BE2C (cell line): ENCODE measurements around the gene ZNF821.
"Not testable (repeated sequence)": the region's sequence is repeated elsewhere in the genome, so short reads cannot be mapped to it uniquely, and the experiment has no call there.

Source experiments
- DNase-seq: peaks from one replicate; pipeline ENCODE4 v3.0.0-alpha.2; 2020
- H3K27me3 ChIP-seq: fragments of 250-450 bp; sonication (Bioruptor Pico); 2 replicates; pipeline ENCODE4 v1.5.1; 2020; ENCODE audit warnings: mild to moderate bottlenecking
- H3K36me3 ChIP-seq: fragments of 250-450 bp; sonication (Bioruptor Pico); 2 replicates; pipeline ENCODE4 v1.5.1; 2020; ENCODE audit warnings: mild to moderate bottlenecking
- H3K4me1 ChIP-seq: fragments of 250-450 bp; sonication (Bioruptor Pico); 2 replicates; pipeline ENCODE4 v1.5.1; 2020
- H3K4me3 ChIP-seq: 2 replicates; pipeline ENCODE4 v1.5.1; 2011; ENCODE audit warnings: low read depth, low read length
- H3K9me3 ChIP-seq: fragments of 250-450 bp; sonication (Bioruptor Pico); 2 replicates; pipeline ENCODE4 v1.5.1; 2020
- CTCF ChIP-seq: IDR thresholded peaks from 2 replicates; pipeline ENCODE4 v1.5.1; 2012; ENCODE audit warnings: mild to moderate bottlenecking, low read depth, low read length

ZNF821 gene

GRCh38 chr16:71837150-71837549 is 46.8 kb downstream of the ZNF821 start:
- no peaks in the 10 kb centered on the region; the same call in 1 of the 2 replicates for H3K4me1 ChIP-seq
- no peak for DNase-seq
- H3K4me3 ChIP-seq: no peak overlapping the region
- H3K36me3 ChIP-seq: no peaks in the 10 kb centered on the region
- no peaks in the 10 kb centered on the region for H3K9me3 ChIP-seq
- TF ChIP-seq CTCF: no peak
- no peaks in the 10 kb centered on the region; the same call in 1 of the 2 replicates for H3K27me3 ChIP-seq

DNA sequence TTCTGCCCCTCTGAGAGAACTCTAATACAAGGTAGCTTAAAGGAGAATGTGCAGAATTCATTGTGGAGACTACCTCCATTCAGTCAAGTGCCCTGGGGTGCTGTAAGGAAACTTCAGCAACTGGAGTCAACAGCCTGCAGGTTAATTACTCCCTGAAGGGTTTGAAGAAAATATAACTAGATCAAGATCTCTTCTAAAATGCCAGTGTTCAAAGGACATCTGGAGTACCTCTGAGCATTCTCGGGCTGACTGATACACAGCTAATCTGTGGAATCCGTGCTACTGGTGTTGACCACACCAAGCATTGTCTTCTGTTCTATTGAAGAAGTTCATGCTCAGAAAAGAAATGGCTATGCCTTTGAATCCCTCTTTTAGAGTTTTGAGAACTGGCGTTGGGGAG is 49.7 kb downstream of the ZNF821 start:
- H3K36me3 ChIP-seq: no peaks in the 10 kb centered on the region
- no peak for TF ChIP-seq CTCF
- H3K27me3 ChIP-seq: no peaks in the 10 kb centered on the region
- DNase-seq: no peak
- H3K9me3 ChIP-seq: no peaks in the 10 kb centered on the region
- H3K4me1 ChIP-seq: no peaks in the 10 kb centered on the region
- H3K4me3 ChIP-seq: no peak overlapping the region

GRCh38 chr16:71832112-71832511 is 51.9 kb downstream of the ZNF821 start:
- not testable (repeated sequence) for H3K4me3 ChIP-seq, H3K36me3 ChIP-seq, H3K27me3 ChIP-seq, H3K4me1 ChIP-seq, H3K9me3 ChIP-seq, DNase-seq

DNA sequence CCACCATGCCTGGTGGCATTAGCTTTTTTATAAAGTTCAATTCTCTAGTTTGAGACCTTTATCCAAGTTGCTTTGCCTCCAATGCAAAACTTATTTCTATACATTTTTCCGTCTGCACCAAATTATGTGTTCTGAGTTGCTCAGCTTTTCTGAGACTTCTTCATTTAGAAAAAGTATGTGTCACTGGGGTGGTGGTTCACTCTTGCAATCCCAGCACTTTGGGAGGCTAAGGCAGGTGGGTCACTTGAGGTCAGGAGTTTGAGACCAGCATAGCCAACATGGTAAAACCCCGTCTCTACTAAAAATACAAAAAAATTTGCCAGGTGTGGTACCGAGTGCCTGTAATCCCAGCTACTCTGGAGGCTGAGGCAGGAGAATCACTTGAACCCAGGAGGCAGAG is 52.3 kb downstream of the ZNF821 start:
- not testable (repeated sequence) for H3K9me3 ChIP-seq, H3K36me3 ChIP-seq, DNase-seq, H3K4me3 ChIP-seq, H3K27me3 ChIP-seq, H3K4me1 ChIP-seq

GRCh38 chr16:71830359-71830758 is 53.6 kb downstream of the ZNF821 start:
- Histone ChIP-seq H3K4me3 (no peak overlapping the region), H3K4me1 (no peaks in the 10 kb centered on the region), H3K36me3 (no peaks in the 10 kb centered on the region), H3K27me3 (no peaks in the 10 kb centered on the region), H3K9me3 (no peaks in the 10 kb centered on the region)
- no peak for TF ChIP-seq CTCF
- DNase-seq: no peak

DNA sequence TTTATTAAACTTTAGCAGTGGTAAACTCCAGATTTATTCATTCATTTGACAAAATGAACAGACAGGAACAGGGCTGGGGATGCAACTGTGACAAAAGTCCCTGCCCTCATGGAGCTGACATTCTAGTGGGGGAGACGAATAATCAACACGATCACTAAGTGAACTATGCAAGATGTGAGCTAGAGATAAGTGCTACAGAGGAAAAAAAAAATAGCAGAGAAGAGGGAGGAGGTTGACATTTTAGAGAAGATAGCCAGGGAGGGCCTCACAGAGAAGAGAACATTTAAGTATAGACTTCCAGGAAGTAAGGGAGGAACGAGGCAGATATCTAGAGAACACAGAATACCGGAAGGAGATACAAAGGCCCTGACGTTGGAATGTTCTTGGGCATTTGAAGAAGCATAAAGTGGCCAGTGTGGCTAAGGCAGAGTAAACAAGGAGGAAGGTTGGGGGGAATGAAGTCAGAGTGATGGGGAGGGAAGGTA is 57.4 kb downstream of the ZNF821 start:
- H3K4me1 ChIP-seq: no peaks in the 10 kb centered on the region
- TF ChIP-seq CTCF: no peak
- no peak overlapping the region for H3K4me3 ChIP-seq
- no peaks in the 10 kb centered on the region for H3K27me3 ChIP-seq
- H3K36me3 ChIP-seq: no peaks in the 10 kb centered on the region
- H3K9me3 ChIP-seq: no peaks in the 10 kb centered on the region
- no peak for DNase-seq

DNA sequence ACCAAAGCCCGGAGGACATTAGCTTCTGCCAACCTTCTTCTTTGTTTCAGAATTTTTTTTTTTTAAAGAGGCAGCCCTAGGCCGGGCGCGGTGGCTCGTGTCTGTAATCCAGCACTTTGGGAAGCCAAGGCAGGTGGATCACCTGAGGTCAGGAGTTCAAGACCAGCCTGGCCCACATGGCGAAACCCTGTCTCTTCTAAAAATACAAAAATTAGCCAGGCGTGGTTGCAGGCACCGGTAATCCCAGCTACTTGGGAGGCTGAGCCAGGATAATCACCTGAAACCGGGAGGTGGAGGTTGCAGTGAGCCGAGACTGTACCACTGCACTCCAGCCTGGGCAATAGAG is 66.9 kb downstream of the ZNF821 start:
- not testable (repeated sequence) for H3K9me3 ChIP-seq, H3K36me3 ChIP-seq, H3K4me1 ChIP-seq, H3K4me3 ChIP-seq, DNase-seq, H3K27me3 ChIP-seq

DNA sequence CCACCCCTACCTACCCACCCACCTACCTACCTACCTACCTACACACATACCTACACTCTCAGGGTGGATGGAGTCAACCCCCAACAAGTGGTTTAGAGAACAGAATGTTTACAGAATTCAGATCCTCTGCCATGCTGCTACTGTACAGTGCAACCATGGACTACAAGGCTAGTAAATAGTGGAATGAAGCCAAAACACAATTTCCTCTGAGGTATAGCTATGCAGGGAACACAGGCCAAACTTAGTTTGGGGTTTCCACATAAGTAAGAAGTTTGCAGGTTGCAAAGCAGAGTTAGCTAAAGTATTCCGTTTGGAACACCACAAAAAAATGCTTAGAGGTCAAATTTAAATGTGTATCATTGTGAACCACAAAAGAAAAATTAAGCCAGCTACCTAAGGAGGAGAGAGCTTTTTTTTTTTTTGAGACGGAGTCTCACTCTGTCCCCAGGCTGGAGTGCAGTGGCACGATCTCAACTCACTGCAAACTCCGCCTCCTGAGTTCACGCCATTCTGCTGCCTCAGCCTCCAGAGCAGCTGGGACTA is 72.7 kb downstream of the ZNF821 start:
- Histone ChIP-seq H3K4me1 (no peaks in the 10 kb centered on the region), H3K27me3 (no peaks in the 10 kb centered on the region), H3K36me3 (no peaks in the 10 kb centered on the region), H3K9me3 (no peaks in the 10 kb centered on the region), H3K4me3 (no peak overlapping the region)
- TF ChIP-seq CTCF: no peak
- DNase-seq: no peak

DNA sequence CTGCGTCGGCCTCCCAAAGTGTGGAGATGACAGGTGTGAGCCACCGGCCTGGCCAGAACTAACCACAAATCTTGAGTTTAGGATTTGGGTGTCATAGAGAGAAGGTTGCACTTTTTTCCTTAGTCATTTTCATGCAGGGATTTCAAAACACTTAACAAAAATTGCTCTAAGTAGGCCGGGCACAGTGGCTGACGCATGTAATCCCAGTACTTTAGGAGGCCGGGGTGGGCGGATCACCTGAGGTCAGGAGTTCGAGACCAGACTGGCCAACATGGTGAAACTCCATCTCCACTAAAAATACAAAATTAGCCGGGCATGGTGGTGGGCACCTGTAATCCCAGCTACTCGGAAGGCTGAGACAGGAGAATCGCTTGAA is 73.8 kb downstream of the ZNF821 start:
- not testable (repeated sequence) for H3K27me3 ChIP-seq, H3K36me3 ChIP-seq, H3K4me1 ChIP-seq, DNase-seq, H3K4me3 ChIP-seq, H3K9me3 ChIP-seq
